ENCODE data around the gene GOSR2. TPM values are rescaled to one million over a fixed set of nuclear protein-coding genes. Genes with fewer than 3 reads are reported as not detected.

GOSR2 gene
- total and polyA plus RNA-seq, 2 experiments from 2014 or later, result 48.1 to 61.4 TPM

GRCh38 chr17:46942441-46943217 is 19.7 kb downstream of the GOSR2 start:
- H3K27ac ChIP-seq, result no peak overlapping the region
- no peak overlapping the region for H3K4me3 ChIP-seq
- no peaks in the 10 kb centered on the region for H4K20me1 ChIP-seq (ENCODE audit: insufficient read depth)
- H3F3A ChIP-seq (ENCODE audit: insufficient read depth), result 0 out of 2 replicates have a peak, but pooled peaks cover 10% of the 10 kb centered on the region
- DNase-seq, result peak; percentile 84
- H3K27me3 ChIP-seq (replicated peaks; ENCODE audit: insufficient read depth), result no peaks in the 10 kb centered on the region
- no peak overlapping the region for H3K4me2 ChIP-seq (ENCODE audit: unreplicated experiment)
- peaks cover 13% of the 10 kb centered on the region for H3K4me1 ChIP-seq (ENCODE audit: insufficient read depth)
- H3K36me3 ChIP-seq (ENCODE audit: low read depth), result peaks cover 12% of the 10 kb centered on the region; the same call in 1 of the 2 replicates
- in situ Hi-C loops (cut with MboI), result no loop called here
- WGBS, 2 experiments (ENCODE audit: low coverage in 1 of 2, low lambda C conversion rate in 2 of 2, missing lambda C conversion rate in 2 of 2), result 47 to 52% methylated on average over 10 of the region's 10 CpGs
- H3K9me3 ChIP-seq (ENCODE audit: low read depth), result no peaks in the 10 kb centered on the region
- no peak overlapping the region for H2AFZ ChIP-seq
- no peak overlapping the region for H3K9ac ChIP-seq
- no peaks in the 10 kb centered on the region for H3K9me2 ChIP-seq (ENCODE audit: insufficient read depth)
- H3K79me2 ChIP-seq (ENCODE audit: insufficient read depth), result no peaks in the 10 kb centered on the region
- TF ChIP-seq EZH2phosphoT487 (IDR thresholded peaks at IDR 0.05; ENCODE audit: insufficient read depth, low read depth) (no peak), EZH2 (IDR thresholded peaks at IDR 0.05; ENCODE audit: insufficient read depth, poor library complexity, severe bottlenecking) (no peak)

DNA sequence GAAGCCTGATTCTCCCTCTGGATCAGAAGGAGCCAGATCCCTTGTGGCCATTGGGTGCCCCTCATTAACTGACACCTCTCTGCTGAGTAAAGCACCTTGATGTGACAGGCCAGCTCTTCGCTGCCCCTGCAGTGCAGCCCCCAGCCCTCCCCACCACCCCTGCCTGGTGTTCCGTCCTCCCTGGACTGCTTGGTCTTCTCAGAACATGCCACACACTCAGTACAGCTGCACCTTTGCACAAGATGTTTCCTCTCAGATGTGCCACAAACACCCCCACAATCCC is 20.2 kb downstream of the GOSR2 start:
- TF ChIP-seq EZH2 (IDR thresholded peaks at IDR 0.05; ENCODE audit: insufficient read depth, poor library complexity, severe bottlenecking), result no peak
- no peak for TF ChIP-seq EZH2phosphoT487 (IDR thresholded peaks at IDR 0.05; ENCODE audit: insufficient read depth, low read depth)

GRCh38 chr17:46943501-46944393 is 20.8 kb downstream of the GOSR2 start:
- peak; percentile 61 for DNase-seq
- no peak overlapping the region for H3K27ac ChIP-seq
- in situ Hi-C loops (cut with MboI), result no loop called here
- H3K9me2 ChIP-seq (ENCODE audit: insufficient read depth), result no peaks in the 10 kb centered on the region
- H3K4me1 ChIP-seq (ENCODE audit: insufficient read depth), result peaks cover 13% of the 10 kb centered on the region
- H3K36me3 ChIP-seq (ENCODE audit: low read depth), result peaks cover 10% of the 10 kb centered on the region; the same call in 1 of the 2 replicates
- peak overlapping the region; percentile 30 for H3K4me2 ChIP-seq (ENCODE audit: unreplicated experiment)
- 15 to 16% methylated on average over 21 of the region's 21 CpGs for WGBS, 2 experiments (ENCODE audit: low coverage in 1 of 2, low lambda C conversion rate in 2 of 2, missing lambda C conversion rate in 2 of 2)
- H3K79me2 ChIP-seq (ENCODE audit: insufficient read depth), result no peaks in the 10 kb centered on the region
- H3F3A ChIP-seq (ENCODE audit: insufficient read depth), result 0 out of 2 replicates have a peak, but pooled peaks cover 10% of the 10 kb centered on the region
- no peak overlapping the region for H3K4me3 ChIP-seq
- H4K20me1 ChIP-seq (ENCODE audit: insufficient read depth), result no peaks in the 10 kb centered on the region
- H3K9me3 ChIP-seq (ENCODE audit: low read depth), result no peaks in the 10 kb centered on the region
- no peak overlapping the region for H2AFZ ChIP-seq
- H3K27me3 ChIP-seq (replicated peaks; ENCODE audit: insufficient read depth), result no peaks in the 10 kb centered on the region
- TF ChIP-seq EZH2 (IDR thresholded peaks at IDR 0.05; ENCODE audit: insufficient read depth, poor library complexity, severe bottlenecking), result no peak
- TF ChIP-seq EZH2phosphoT487 (IDR thresholded peaks at IDR 0.05; ENCODE audit: insufficient read depth, low read depth), result no peak
- H3K9ac ChIP-seq, result no peak overlapping the region

More for the DNA sequence above, 20.2 kb downstream of the GOSR2 start:
- Histone ChIP-seq H2AFZ (no peak overlapping the region), H3K4me1 (ENCODE audit: insufficient read depth) (peaks cover 13% of the 10 kb centered on the region), H3K4me3 (no peak overlapping the region), H3K36me3 (ENCODE audit: low read depth) (peaks cover 10% of the 10 kb centered on the region; the same call in 1 of the 2 replicates), H3K9me2 (ENCODE audit: insufficient read depth) (no peaks in the 10 kb centered on the region), H3K4me2 (ENCODE audit: unreplicated experiment) (peak overlapping the region; percentile 30), H3K79me2 (ENCODE audit: insufficient read depth) (no peaks in the 10 kb centered on the region), H3K9me3 (ENCODE audit: low read depth) (no peaks in the 10 kb centered on the region), H3F3A (ENCODE audit: insufficient read depth) (0 out of 2 replicates have a peak, but pooled peaks cover 10% of the 10 kb centered on the region), H3K9ac (no peak overlapping the region), H3K27ac (no peak overlapping the region), H4K20me1 (ENCODE audit: insufficient read depth) (no peaks in the 10 kb centered on the region), H3K27me3 (replicated peaks; ENCODE audit: insufficient read depth) (no peaks in the 10 kb centered on the region)
- WGBS, 2 experiments (ENCODE audit: low coverage in 1 of 2, low lambda C conversion rate in 2 of 2, missing lambda C conversion rate in 2 of 2), result 56 to 100% methylated on average over 1 to 2 of the region's 2 CpGs
- no peak for DNase-seq
- in situ Hi-C loops (cut with MboI), result no loop called here

- H3K79me2 ChIP-seq (ENCODE audit: insufficient read depth), result no peaks in the 10 kb centered on the region
- WGBS, 2 experiments (ENCODE audit: low coverage in 1 of 2, low lambda C conversion rate in 2 of 2, missing lambda C conversion rate in 2 of 2), result 33 to 39% methylated on average over 10 of the region's 10 CpGs
- TF ChIP-seq EZH2 (IDR thresholded peaks at IDR 0.05; ENCODE audit: insufficient read depth, poor library complexity, severe bottlenecking) (no peak), EZH2phosphoT487 (IDR thresholded peaks at IDR 0.05; ENCODE audit: insufficient read depth, low read depth) (no peak)
- no peak overlapping the region for H2AFZ ChIP-seq
- H4K20me1 ChIP-seq (ENCODE audit: insufficient read depth), result no peaks in the 10 kb centered on the region
- H3K4me1 ChIP-seq (ENCODE audit: insufficient read depth), result peaks cover 13% of the 10 kb centered on the region
- peak; percentile 32 for DNase-seq
- no peak overlapping the region for H3K4me2 ChIP-seq (ENCODE audit: unreplicated experiment)
- no peak overlapping the region for H3K9ac ChIP-seq
- H3K27me3 ChIP-seq (replicated peaks; ENCODE audit: insufficient read depth), result no peaks in the 10 kb centered on the region
- H3K4me3 ChIP-seq, result no peak overlapping the region
- H3F3A ChIP-seq (ENCODE audit: insufficient read depth), result 0 out of 2 replicates have a peak, but pooled peaks cover 7% of the 10 kb centered on the region
- in situ Hi-C loops (cut with MboI), result no loop called here
- H3K9me3 ChIP-seq (ENCODE audit: low read depth), result no peaks in the 10 kb centered on the region
- no peak overlapping the region for H3K27ac ChIP-seq
- H3K9me2 ChIP-seq (ENCODE audit: insufficient read depth), result no peaks in the 10 kb centered on the region
- H3K36me3 ChIP-seq (ENCODE audit: low read depth), result peaks cover 6% of the 10 kb centered on the region; the same call in 1 of the 2 replicates
Observed at GRCh38 chr17:46944931-46945330, 22.0 kb downstream of the GOSR2 start.

Measured in GM23248 (cell line).